Peyer's patch (tissue), 4 donors: Measurements from ENCODE around the gene RNF224. TPM values are rescaled to one million over a fixed set of nuclear protein-coding genes. Genes with fewer than 3 reads are reported as not detected.
A peak's percentile ranks its signal among the peaks of the same experiment; 100 is the strongest.

Experiments
- DNase-seq, 3 donors: peaks; one replicate each; pipeline ENCODE4 v3.0.0-alpha.2; 2017 to 2019
- H3K27ac ChIP-seq, 4 donors: fragments of 200-600 bp; sonication (generic); one replicate each; pipeline ENCODE4 v1.5.1; 2016 to 2019
- H3K27me3 ChIP-seq, 2 donors: fragments of 200-600 bp; sonication (generic); one replicate each; pipeline ENCODE4 v1.5.1; 2019
- H3K36me3 ChIP-seq, 3 donors: fragments of 200-600 bp; sonication (generic); one replicate each; pipeline ENCODE4 v1.5.1; 2016 to 2019
- H3K4me1 ChIP-seq, 4 donors: fragments of 200-600 bp; sonication (generic); one replicate each; pipeline ENCODE4 v1.5.1; 2016 to 2019
- H3K4me3 ChIP-seq, 4 donors: fragments of 200-600 bp; sonication (generic); 1 replicate in 3 of 4; 2 replicates in 1 of 4; pipeline ENCODE4 v1.5.1; 2016 to 2019; ENCODE audit warnings: mild to moderate bottlenecking in 1 of 4
- H3K9me3 ChIP-seq, 4 donors: fragments of 200-600 bp; sonication (generic); one replicate each; pipeline ENCODE4 v1.5.1; 2016 to 2019; ENCODE audit warnings: mild to moderate bottlenecking in 1 of 4
- POLR2A ChIP-seq, 2 donors: fragments of 450-650 bp; IDR thresholded peaks; one replicate each; pipeline ENCODE4 v1.5.1; 2017; ENCODE audit warnings: antibody characterized with exemption in 2 of 2, mild to moderate bottlenecking in 2 of 2, moderate library complexity in 2 of 2
- total RNA-seq, 4 donors: library from RNA; depleted of rRNA; stranded (reverse); fragments of >200 nt; gene quantifications; one replicate each; pipeline ENCODE4 v1.1.0, GENCODE V29; 2016
- TF ChIP-seq, protein P1 (sequence below), 6 experiments: fragments of 450-650 bp in 4 of 6; fragments of 200-600 bp in 2 of 6; sonication (generic) in 1 of 6; IDR thresholded peaks; one replicate each; pipeline ENCODE4 v1.5.1; 2017 to 2019; ENCODE audit warnings: antibody characterized with exemption in 6 of 6, mild to moderate bottlenecking in 3 of 6, moderate library complexity in 1 of 6

The RNF224 gene
- total RNA-seq, 4 donors from 2014 or later: not detected

DNA sequence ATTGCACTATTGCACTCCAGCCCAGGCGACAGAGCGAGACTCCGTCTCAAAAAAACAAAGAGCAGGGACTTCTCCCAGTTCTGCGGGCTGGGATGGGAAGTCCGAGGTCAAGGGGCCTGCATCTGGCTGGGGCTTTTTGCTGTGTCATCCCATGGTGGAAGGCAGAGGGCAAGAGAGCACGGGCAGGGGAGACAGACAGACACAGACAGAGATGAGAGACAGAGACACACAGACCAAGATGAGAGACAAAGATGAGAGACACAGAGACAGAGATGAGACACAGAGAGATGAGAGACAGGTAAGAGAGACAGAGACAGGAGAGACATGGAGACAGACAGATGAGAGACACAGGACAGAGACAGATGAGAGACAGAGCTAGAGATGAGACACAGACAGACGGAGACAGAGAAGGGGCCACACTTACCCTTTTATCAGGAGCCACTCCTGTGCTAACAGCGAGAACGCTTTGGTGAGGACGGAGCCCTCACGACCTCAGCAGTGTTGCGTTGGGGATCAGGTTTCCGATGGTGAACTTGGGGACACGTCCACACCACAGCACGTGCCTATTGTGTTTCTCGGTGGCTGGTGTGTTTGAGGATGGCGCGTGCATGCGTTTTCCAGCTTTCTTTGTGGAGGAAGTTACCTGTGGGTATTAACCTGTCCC lies 41.4 kb downstream of the RNF224 start:
- peak overlapping the region in 3 of 4 donors; percentile 14 to 36 (median 20) for H3K4me3 ChIP-seq
- H3K27me3 ChIP-seq: no peaks in the 10 kb centered on the region
- DNase-seq: no peak
- H3K9me3 ChIP-seq: no peaks in the 10 kb centered on the region
- TF ChIP-seq, protein P1, sequence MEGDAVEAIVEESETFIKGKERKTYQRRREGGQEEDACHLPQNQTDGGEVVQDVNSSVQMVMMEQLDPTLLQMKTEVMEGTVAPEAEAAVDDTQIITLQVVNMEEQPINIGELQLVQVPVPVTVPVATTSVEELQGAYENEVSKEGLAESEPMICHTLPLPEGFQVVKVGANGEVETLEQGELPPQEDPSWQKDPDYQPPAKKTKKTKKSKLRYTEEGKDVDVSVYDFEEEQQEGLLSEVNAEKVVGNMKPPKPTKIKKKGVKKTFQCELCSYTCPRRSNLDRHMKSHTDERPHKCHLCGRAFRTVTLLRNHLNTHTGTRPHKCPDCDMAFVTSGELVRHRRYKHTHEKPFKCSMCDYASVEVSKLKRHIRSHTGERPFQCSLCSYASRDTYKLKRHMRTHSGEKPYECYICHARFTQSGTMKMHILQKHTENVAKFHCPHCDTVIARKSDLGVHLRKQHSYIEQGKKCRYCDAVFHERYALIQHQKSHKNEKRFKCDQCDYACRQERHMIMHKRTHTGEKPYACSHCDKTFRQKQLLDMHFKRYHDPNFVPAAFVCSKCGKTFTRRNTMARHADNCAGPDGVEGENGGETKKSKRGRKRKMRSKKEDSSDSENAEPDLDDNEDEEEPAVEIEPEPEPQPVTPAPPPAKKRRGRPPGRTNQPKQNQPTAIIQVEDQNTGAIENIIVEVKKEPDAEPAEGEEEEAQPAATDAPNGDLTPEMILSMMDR (IDR thresholded peaks at IDR 0.05): no peak
- no peak for TF ChIP-seq POLR2A (IDR thresholded peaks at IDR 0.05)
- peaks cover 0 to 24% (median 10%) of the 10 kb centered on the region in 4 donors for H3K4me1 ChIP-seq
- peak overlapping the region; percentile 50 to 66 (median 59) for H3K27ac ChIP-seq
- peaks cover 0 to 58% (median 0%) of the 10 kb centered on the region in 3 donors for H3K36me3 ChIP-seq

DNA sequence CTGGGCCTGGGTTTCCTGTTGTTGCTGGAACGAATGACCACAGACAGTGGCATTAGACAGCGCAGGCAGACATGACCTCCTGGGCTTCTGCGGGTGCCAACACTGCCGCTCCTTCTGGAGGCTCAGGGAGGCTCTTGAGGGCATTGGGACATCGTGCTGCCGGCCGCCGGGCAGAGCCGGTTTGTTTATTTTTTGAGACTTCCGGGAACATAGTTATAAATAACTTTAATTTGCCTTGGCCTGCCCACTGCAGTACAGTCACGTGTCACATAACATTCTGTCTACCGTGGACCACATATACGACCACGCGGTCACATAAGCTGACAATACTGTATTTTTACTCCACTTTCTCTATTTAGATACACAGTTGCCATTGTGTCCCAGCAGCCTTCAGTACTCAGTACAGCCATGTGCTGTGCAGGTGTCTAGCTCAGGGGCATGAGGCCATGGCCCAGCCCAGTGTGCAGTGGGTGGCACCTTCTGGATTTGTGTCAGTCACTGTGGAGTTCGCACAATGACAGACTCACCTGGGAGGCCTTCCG lies 42.0 kb downstream of the RNF224 start:
- H3K4me1 ChIP-seq: peaks cover 3 to 24% (median 12%) of the 10 kb centered on the region in 4 donors
- peak in 2 of 3 donors; percentile 69 to 77 for DNase-seq
- H3K27ac ChIP-seq: peak overlapping the region; percentile 50 to 66 (median 59)
- peak overlapping the region in 3 of 4 donors; percentile 14 to 36 (median 20) for H3K4me3 ChIP-seq
- H3K27me3 ChIP-seq: no peaks in the 10 kb centered on the region
- H3K36me3 ChIP-seq: peaks cover 0 to 51% (median 0%) of the 10 kb centered on the region in 3 donors
- no peaks in the 10 kb centered on the region for H3K9me3 ChIP-seq
- no peak for TF ChIP-seq POLR2A (IDR thresholded peaks at IDR 0.05)
- TF ChIP-seq, protein P1 (IDR thresholded peaks at IDR 0.05): no peak

DNA sequence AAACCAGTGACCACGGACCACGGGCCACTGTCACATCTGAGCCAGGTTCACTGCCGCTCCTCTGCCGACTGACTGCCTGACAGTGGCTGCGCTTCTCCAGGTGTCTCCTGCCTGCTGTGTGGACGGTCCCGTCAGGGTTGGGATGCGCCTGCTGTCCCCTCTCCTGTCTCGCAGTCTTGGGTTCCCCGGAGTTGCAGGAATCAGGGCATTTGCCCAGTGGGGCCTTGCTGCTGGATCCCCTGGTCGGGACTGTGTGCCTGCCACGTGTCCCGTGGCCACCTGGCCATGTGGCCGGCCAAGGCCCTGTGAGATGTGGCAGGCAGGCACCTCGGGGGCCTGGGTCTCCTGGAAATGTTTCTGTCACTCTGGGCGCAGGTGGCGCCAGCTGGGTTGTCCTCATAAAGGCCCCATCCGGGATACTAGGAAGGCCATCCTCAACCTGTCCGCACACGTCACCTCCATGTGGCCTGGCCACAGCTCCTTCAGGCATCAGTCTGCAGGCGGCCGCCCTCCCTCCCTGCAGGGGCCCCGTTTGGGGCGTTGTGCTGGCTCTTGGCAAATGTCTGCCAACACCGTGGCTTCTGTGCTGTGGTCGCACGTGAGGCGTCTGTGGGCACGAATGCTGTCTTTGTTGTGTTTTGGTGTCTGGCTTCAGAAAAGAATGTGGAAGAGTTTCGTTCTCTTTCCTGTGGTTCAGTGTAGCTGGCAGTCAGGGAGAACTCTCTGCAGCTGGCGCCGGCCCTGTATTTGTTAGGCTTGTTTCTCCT lies 43.8 kb downstream of the RNF224 start:
- no peak for DNase-seq
- Histone ChIP-seq H3K27me3 (no peaks in the 10 kb centered on the region), H3K36me3 (peaks cover 0 to 35% (median 0%) of the 10 kb centered on the region in 3 donors), H3K9me3 (no peaks in the 10 kb centered on the region), H3K4me3 (no peak overlapping the region), H3K27ac (no peak overlapping the region), H3K4me1 (peaks cover 6 to 30% (median 13%) of the 10 kb centered on the region in 4 donors)
- TF ChIP-seq, protein P1 (IDR thresholded peaks at IDR 0.05): no peak
- no peak for TF ChIP-seq POLR2A (IDR thresholded peaks at IDR 0.05)

DNA sequence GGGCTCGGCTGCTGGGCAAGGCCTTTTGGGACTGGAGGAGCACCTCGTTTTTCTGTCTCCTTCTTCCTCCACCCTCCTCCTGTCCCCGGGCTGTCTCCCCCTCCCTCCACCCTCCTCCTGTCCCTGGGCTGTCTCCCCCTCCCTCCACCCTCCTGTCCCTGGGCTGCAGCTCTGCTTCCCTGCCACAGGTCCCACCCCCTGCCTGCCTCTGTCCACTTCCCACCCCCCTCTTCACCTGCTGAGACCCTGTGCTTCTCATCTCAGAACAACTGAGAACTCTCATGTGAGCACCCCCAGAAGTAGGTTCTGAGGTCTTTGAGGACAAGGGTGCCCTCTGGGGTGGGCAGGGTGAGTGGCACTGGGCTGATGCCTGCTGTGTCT lies 44.4 kb downstream of the RNF224 start:
- Histone ChIP-seq H3K36me3 (peaks cover 0 to 29% (median 0%) of the 10 kb centered on the region in 3 donors), H3K4me3 (no peak overlapping the region), H3K9me3 (no peaks in the 10 kb centered on the region), H3K27ac (no peak overlapping the region), H3K4me1 (peaks cover 11 to 36% (median 18%) of the 10 kb centered on the region in 4 donors), H3K27me3 (no peaks in the 10 kb centered on the region)
- no peak for TF ChIP-seq POLR2A (IDR thresholded peaks at IDR 0.05)
- TF ChIP-seq, protein P1 (IDR thresholded peaks at IDR 0.05): no peak
- no peak for DNase-seq

DNA sequence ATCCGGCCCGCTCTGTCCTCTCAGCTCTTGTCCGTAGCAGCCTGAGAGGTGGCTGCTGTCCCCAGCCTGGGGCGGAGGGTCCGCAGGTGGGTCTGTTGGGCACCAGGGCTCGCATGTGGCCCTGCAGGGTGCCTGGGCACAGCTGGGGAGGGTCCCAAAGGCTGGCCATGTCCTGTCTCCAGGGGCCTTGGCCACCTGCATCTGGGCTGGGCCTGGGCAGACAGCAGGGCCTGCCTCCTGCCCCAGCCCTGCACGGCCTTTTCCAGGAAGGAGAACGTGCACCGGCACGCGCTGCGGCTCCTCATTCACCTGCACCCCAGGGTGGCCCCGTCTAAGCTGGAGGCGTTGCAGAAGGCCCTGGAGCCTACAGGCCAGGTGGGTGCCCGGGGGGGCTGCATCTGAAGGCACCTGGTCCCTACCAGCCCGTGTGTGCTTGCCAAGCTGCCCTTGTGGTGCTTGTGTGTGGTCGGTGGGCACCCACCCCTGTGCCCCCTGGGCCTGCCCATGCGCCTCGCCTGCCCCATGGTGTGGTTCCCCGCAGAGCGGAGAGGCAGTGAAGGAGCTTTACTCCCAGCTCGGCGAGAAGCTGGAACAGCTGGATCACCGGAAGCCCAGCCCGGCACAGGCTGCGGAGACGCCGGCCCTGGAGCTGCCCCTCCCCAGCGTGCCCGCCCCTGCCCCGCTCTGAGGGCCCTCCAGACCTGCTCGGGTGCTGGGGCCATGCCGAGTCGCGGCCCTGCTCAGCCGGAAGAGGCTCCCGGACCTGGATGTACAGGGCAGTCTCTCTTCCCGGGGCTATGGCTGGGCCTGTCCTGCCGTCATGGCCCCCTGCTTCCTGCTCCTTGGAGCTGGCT lies 45.2 kb downstream of the RNF224 start:
- Histone ChIP-seq H3K27me3 (no peaks in the 10 kb centered on the region), H3K9me3 (no peaks in the 10 kb centered on the region), H3K4me3 (no peak overlapping the region), H3K27ac (no peak overlapping the region), H3K36me3 (peaks cover 0 to 23% (median 0%) of the 10 kb centered on the region in 3 donors), H3K4me1 (peaks cover 17 to 43% (median 22%) of the 10 kb centered on the region in 4 donors)
- DNase-seq: no peak
- no peak for TF ChIP-seq POLR2A (IDR thresholded peaks at IDR 0.05)
- TF ChIP-seq, protein P1 (IDR thresholded peaks at IDR 0.05): no peak
